ENCODE results near the gene TGFBR3.

The TGFBR3 gene

DNA sequence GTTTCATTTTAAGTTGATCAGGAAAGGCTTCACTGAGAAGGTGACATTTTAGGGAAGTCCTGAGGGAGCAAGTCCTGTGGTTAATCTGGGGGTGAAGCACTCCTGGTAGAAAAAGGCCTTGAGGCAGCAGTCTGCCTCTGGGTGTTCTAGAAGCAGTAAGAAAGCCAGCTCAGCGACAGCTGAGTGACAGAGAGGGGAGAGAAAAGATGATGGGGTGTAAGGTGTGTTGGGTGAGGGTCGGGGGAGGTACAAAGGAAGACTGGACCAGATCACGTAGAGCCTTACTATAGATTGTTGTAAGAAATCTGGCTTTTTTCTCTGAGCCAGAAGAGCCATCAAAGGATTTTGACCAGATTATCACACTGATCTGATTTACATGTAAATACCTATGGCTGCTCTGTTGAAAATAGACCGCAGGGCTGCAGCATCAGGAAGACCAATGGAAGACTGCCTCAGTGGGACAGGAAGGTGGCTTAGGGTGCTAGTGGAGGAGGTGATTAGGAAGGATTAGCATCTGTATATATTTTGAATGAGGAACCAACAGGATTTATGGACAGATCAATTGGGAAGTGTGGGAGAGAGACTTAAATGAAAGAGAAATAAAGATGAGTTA, 254.1 kb downstream of the TGFBR3 start (continued):
- no peak for TF ChIP-seq ZNF302 (tag by site-specific recombination; IDR thresholded peaks at IDR 0.05; ENCODE audit: low read depth)
- TF ChIP-seq ZNF610 (tag by site-specific recombination; IDR thresholded peaks at IDR 0.05; ENCODE audit: borderline replicate concordance), result no peak

DNA sequence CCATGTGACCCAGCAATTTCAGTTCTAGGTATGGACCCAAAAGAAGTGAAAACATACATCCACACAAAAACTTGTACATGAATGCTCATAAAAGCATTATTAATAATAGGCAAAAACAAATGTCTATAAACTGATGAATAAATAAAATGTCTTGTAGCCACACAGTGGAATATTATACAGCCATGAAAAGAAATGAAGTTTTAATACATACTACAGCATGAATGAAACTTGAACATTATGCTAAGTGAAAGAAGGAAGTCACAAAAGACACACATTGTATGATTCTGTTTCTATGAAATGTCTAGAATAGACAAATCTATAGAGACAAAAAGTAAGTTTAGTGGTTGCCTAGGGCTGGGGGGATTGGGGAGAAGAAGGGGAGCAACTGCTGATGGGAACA, 255.1 kb downstream of the TGFBR3 start:
- ChIA-PET POLR2A (no interaction called here), CTCF (no interaction called here)
- TF ChIP-seq, protein P1, sequence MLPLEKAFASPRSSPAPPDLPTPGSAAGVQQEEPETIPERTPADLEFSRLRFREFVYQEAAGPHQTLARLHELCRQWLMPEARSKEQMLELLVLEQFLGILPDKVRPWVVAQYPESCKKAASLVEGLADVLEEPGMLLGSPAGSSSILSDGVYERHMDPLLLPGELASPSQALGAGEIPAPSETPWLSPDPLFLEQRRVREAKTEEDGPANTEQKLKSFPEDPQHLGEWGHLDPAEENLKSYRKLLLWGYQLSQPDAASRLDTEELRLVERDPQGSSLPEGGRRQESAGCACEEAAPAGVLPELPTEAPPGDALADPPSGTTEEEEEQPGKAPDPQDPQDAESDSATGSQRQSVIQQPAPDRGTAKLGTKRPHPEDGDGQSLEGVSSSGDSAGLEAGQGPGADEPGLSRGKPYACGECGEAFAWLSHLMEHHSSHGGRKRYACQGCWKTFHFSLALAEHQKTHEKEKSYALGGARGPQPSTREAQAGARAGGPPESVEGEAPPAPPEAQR (tag by site-specific recombination; IDR thresholded peaks at IDR 0.05), result no peak
- TF ChIP-seq ZSCAN23 (tag by site-specific recombination; IDR thresholded peaks at IDR 0.05) (no peak), ZNF394 (tag by site-specific recombination; IDR thresholded peaks at IDR 0.05; ENCODE audit: borderline replicate concordance) (no peak), ZBTB1 (tag by site-specific recombination; IDR thresholded peaks at IDR 0.05) (no peak), ZNF544 (tag by site-specific recombination; IDR thresholded peaks at IDR 0.05) (no peak), ZNF174 (tag by site-specific recombination; IDR thresholded peaks at IDR 0.05) (no peak), ZNF146 (tag by site-specific recombination; IDR thresholded peaks at IDR 0.05) (peak; percentile 92), ZNF37A (tag by site-specific recombination; IDR thresholded peaks at IDR 0.05) (no peak)
- TF ChIP-seq, protein P2, sequence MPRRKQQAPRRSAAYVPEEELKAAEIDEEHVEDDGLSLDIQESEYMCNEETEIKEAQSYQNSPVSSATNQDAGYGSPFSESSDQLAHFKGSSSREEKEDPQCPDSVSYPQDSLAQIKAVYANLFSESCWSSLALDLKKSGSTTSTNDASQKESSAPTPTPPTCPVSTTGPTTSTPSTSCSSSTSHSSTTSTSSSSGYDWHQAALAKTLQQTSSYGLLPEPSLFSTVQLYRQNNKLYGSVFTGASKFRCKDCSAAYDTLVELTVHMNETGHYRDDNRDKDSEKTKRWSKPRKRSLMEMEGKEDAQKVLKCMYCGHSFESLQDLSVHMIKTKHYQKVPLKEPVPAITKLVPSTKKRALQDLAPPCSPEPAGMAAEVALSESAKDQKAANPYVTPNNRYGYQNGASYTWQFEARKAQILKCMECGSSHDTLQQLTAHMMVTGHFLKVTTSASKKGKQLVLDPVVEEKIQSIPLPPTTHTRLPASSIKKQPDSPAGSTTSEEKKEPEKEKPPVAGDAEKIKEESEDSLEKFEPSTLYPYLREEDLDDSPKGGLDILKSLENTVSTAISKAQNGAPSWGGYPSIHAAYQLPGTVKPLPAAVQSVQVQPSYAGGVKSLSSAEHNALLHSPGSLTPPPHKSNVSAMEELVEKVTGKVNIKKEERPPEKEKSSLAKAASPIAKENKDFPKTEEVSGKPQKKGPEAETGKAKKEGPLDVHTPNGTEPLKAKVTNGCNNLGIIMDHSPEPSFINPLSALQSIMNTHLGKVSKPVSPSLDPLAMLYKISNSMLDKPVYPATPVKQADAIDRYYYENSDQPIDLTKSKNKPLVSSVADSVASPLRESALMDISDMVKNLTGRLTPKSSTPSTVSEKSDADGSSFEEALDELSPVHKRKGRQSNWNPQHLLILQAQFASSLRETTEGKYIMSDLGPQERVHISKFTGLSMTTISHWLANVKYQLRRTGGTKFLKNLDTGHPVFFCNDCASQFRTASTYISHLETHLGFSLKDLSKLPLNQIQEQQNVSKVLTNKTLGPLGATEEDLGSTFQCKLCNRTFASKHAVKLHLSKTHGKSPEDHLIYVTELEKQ (tag by site-specific recombination; IDR thresholded peaks at IDR 0.05; ENCODE audit: borderline replicate concordance), result no peak
- TF ChIP-seq, protein P3, sequence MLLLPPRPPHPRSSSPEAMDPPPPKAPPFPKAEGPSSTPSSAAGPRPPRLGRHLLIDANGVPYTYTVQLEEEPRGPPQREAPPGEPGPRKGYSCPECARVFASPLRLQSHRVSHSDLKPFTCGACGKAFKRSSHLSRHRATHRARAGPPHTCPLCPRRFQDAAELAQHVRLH (tag by site-specific recombination; IDR thresholded peaks at IDR 0.05), result peak; percentile 67; the same call in 1 of the 2 replicates
- Histone ChIP-seq H3K4me3 (ENCODE audit: low read depth, low read length) (no peak overlapping the region), H3K27ac (ENCODE audit: extremely low read depth, low read depth, low read length) (no peak overlapping the region), H3K9me3 (ENCODE audit: control insufficient read depth, insufficient read depth, low read depth, low read length) (no peaks in the 10 kb centered on the region), H3K4me1 (ENCODE audit: control insufficient read depth, insufficient read depth, low read length) (no peaks in the 10 kb centered on the region), H3K36me3 (ENCODE audit: control insufficient read depth in 2 of 2, insufficient read depth in 1 of 2, low read length in 2 of 2) (no peaks in the 10 kb centered on the region)
